HG02852 (cell line): ENCODE results near the gene HS2ST1.

Source experiments
- ATAC-seq: cut with Tn5 transposase; IDR thresholded peaks from one replicate; pipeline ENCODE4 v1.9.1; 2021; ENCODE audit warnings: mild to moderate bottlenecking, moderate library complexity; ENCODE audit not compliant: unreplicated experiment

The HS2ST1 gene

DNA sequence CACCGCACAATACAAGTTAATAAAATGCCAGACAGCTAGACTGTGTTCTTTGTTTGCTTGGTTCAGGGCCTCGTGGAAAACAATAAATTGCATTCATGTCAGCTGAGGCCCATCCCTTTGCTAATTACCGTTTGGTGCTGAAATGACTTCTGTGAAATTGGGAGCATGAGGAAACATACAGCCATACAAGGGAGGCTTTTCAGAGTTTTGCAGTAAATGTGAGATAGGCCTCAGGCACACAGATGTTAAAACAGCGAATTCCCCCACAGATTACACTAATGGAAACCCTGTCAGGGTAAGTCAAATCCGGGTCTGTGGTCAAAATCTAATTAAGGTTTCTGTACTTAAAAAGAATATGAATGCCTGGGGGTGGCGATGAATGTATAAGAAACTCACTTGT lies 240.7 kb downstream of the HS2ST1 start:
- no peak for ATAC-seq

DNA sequence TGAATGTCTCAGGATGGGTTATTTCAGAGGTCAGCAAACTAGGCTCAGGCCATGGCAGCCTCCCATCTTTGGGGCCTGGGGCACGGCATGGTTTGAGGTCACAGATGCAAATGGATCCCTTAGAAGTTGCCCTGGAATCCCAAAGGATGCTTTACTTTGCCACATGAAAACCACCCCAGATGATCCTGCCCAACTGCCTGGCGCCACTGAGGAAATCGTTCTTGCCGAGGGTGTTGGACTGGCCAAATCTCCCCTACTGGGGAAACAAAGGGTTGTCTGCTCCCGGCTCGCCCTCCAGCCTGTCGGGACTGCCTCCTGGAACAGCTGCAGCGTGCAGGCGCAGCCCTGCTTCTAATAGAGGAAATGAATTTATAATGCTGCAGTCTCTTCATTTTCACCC lies 241.2 kb downstream of the HS2ST1 start:
- no peak for ATAC-seq

- no peak for ATAC-seq
Observed at GRCh38 chr1:87156124-87156523, 241.7 kb downstream of the HS2ST1 start.

- ATAC-seq, result no peak
Observed at GRCh38 chr1:87159378-87159915, 245.0 kb downstream of the HS2ST1 start.
